SH-SY5Y (cell line): Measurements from ENCODE around the gene RGS2.

Source experiments
- GATA2 ChIP-seq: IDR thresholded peaks from 2 replicates; pipeline ENCODE4 v1.6.1; 2011; ENCODE audit warnings: mild to moderate bottlenecking, low read depth, low read length
- GATA3 ChIP-seq: IDR thresholded peaks from 2 replicates; pipeline ENCODE4 v1.6.1; 2011; ENCODE audit warnings: low read depth, mild to moderate bottlenecking, low read length, moderate library complexity

GRCh38 chr1:192852001-192852947 lies 43.4 kb downstream of the RGS2 start:
- no peak for TF ChIP-seq GATA3
- TF ChIP-seq GATA2: no peak
